ENCODE data around the gene ACVR1. TPM values are rescaled to one million over a fixed set of nuclear protein-coding genes. Genes with fewer than 3 reads are reported as not detected.

Gene ACVR1
- total and polyA plus RNA-seq, 2 donors (not counting 1 experiment from before 2014, with no cell fraction given): 42.9 to 72.1 TPM

DNA sequence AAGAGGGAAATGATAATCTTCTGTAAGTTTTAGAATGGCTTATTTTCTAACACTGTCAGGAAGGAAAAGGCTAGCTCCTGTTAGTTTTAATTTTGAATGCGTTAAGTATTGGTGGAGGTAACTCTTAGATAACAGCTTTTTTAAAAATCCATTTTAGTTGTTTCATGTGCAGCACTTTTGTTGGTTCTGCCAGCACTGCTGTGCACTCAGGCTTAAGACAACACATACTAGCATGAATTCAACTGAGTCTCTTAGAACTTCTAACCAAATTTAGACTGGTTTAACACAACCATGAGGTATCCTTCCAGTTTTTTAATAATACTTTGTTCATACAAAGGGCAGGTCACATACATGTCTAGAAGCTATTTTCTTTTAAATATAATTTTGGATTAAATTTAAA, 42.4 kb downstream of the ACVR1 start:
- no peaks in the 10 kb centered on the region for H3K27me3 ChIP-seq (ENCODE audit: control insufficient read depth, insufficient read depth, low read length)
- no peak overlapping the region for H3K4me3 ChIP-seq (replicated peaks in 1 of 4; ENCODE audit: control extremely low read depth in 1 of 4, insufficient read depth in 1 of 4, low read depth in 3 of 4, low read length in 4 of 4)
- H2AFZ ChIP-seq (ENCODE audit: low read length): no peak overlapping the region
- H3K79me2 ChIP-seq (ENCODE audit: control insufficient read depth, insufficient read depth, low read length): peaks cover 34% of the 10 kb centered on the region
- no peak overlapping the region for H3K4me2 ChIP-seq (ENCODE audit: extremely low read depth, insufficient read depth, low read length)
- H4K20me1 ChIP-seq (ENCODE audit: control insufficient read depth, extremely low read depth, insufficient read depth, low read length): no peaks in the 10 kb centered on the region
- peaks cover 13% of the 10 kb centered on the region for H3K4me1 ChIP-seq (ENCODE audit: control insufficient read depth, extremely low read depth, insufficient read depth, low read length)
- no peak overlapping the region for H3K9ac ChIP-seq (ENCODE audit: insufficient read depth, low read length)
- no peaks in the 10 kb centered on the region for H3K36me3 ChIP-seq (ENCODE audit: control insufficient read depth, insufficient read depth, low read length)
- DNase-seq (ENCODE audit: low read depth in 2 of 2): no peak
- no peak overlapping the region for H3K27ac ChIP-seq (ENCODE audit: insufficient read depth, low read length)
- TF ChIP-seq EZH2 (IDR thresholded peaks at IDR 0.05; ENCODE audit: low read length, missing control alignments): no peak
- TF ChIP-seq, protein P1, sequence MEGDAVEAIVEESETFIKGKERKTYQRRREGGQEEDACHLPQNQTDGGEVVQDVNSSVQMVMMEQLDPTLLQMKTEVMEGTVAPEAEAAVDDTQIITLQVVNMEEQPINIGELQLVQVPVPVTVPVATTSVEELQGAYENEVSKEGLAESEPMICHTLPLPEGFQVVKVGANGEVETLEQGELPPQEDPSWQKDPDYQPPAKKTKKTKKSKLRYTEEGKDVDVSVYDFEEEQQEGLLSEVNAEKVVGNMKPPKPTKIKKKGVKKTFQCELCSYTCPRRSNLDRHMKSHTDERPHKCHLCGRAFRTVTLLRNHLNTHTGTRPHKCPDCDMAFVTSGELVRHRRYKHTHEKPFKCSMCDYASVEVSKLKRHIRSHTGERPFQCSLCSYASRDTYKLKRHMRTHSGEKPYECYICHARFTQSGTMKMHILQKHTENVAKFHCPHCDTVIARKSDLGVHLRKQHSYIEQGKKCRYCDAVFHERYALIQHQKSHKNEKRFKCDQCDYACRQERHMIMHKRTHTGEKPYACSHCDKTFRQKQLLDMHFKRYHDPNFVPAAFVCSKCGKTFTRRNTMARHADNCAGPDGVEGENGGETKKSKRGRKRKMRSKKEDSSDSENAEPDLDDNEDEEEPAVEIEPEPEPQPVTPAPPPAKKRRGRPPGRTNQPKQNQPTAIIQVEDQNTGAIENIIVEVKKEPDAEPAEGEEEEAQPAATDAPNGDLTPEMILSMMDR (conservative IDR thresholded peaks at IDR 0.05 in 1 of 2, IDR thresholded peaks at IDR 0.05 in 1 of 2; ENCODE audit: low read depth in 1 of 2, low read length in 2 of 2): no peak
- no peaks in the 10 kb centered on the region for H3K9me3 ChIP-seq (ENCODE audit: control insufficient read depth, insufficient read depth, low read depth, low read length)

DNA sequence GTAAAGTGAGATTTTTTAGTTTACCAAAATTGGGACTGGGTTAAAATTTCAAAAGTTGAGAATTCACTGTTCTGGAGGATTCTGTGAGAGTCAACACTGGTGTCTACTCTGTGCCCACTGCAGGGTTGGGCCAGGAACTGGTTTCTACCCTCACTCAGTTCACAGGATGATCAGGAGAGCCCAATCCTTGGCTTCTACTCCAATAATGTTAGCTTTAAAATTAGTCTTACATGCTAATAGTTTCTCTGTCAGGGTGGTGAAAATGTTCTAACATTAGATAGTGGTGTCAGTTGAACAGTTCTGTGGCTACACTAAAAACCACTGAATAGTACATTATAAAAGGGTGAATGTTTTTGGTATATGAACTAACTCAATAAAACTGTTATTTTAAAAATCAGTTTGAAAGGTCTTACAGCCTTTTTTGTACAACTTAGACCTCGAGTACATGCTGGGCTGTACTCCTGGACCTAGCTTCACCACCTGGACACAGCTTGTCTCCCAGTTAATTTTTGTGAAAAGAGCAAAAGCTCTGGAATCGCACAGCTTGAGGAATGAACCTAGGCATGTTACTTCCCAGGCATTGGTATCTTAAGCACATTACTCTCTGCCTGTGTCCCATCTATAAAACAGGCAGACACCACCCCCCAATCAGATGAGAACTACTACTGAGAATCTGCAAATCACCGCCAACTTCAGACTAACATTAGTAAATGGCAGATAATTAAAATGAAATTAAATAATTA, 44.4 kb downstream of the ACVR1 start:
- Histone ChIP-seq H4K20me1 (ENCODE audit: control insufficient read depth, extremely low read depth, insufficient read depth, low read length) (no peaks in the 10 kb centered on the region), H3K4me2 (ENCODE audit: extremely low read depth, insufficient read depth, low read length) (peak overlapping the region; percentile 4), H3K27me3 (ENCODE audit: control insufficient read depth, insufficient read depth, low read length) (no peaks in the 10 kb centered on the region), H3K4me3 (replicated peaks in 1 of 4; ENCODE audit: control extremely low read depth in 1 of 4, insufficient read depth in 1 of 4, low read depth in 3 of 4, low read length in 4 of 4) (no peak overlapping the region), H3K9me3 (ENCODE audit: control insufficient read depth, insufficient read depth, low read depth, low read length) (no peaks in the 10 kb centered on the region), H2AFZ (ENCODE audit: low read length) (no peak overlapping the region), H3K79me2 (ENCODE audit: control insufficient read depth, insufficient read depth, low read length) (peaks cover 33% of the 10 kb centered on the region), H3K4me1 (ENCODE audit: control insufficient read depth, extremely low read depth, insufficient read depth, low read length) (peaks cover 10% of the 10 kb centered on the region), H3K27ac (ENCODE audit: insufficient read depth, low read length) (peak overlapping the region; percentile 77), H3K9ac (ENCODE audit: insufficient read depth, low read length) (no peak overlapping the region), H3K36me3 (ENCODE audit: control insufficient read depth, insufficient read depth, low read length) (no peaks in the 10 kb centered on the region)
- peak in 1 of 2 donors; percentile 63 for DNase-seq (ENCODE audit: low read depth in 2 of 2)
- TF ChIP-seq, protein P1 (conservative IDR thresholded peaks at IDR 0.05 in 1 of 2, IDR thresholded peaks at IDR 0.05 in 1 of 2; ENCODE audit: low read depth in 1 of 2, low read length in 2 of 2): no peak
- TF ChIP-seq EZH2 (IDR thresholded peaks at IDR 0.05; ENCODE audit: low read length, missing control alignments): no peak

GRCh38 chr2:157830696-157831570, 45.2 kb downstream of the ACVR1 start:
- Histone ChIP-seq H4K20me1 (ENCODE audit: control insufficient read depth, extremely low read depth, insufficient read depth, low read length) (no peaks in the 10 kb centered on the region), H3K4me3 (replicated peaks in 1 of 4; ENCODE audit: control extremely low read depth in 1 of 4, insufficient read depth in 1 of 4, low read depth in 3 of 4, low read length in 4 of 4) (no peak overlapping the region), H3K4me1 (ENCODE audit: control insufficient read depth, extremely low read depth, insufficient read depth, low read length) (peaks cover 10% of the 10 kb centered on the region), H3K9ac (ENCODE audit: insufficient read depth, low read length) (no peak overlapping the region), H3K27me3 (ENCODE audit: control insufficient read depth, insufficient read depth, low read length) (no peaks in the 10 kb centered on the region), H3K4me2 (ENCODE audit: extremely low read depth, insufficient read depth, low read length) (peak overlapping the region; percentile 68), H3K36me3 (ENCODE audit: control insufficient read depth, insufficient read depth, low read length) (no peaks in the 10 kb centered on the region), H3K9me3 (ENCODE audit: control insufficient read depth, insufficient read depth, low read depth, low read length) (no peaks in the 10 kb centered on the region), H2AFZ (ENCODE audit: low read length) (no peak overlapping the region), H3K79me2 (ENCODE audit: control insufficient read depth, insufficient read depth, low read length) (peaks cover 26% of the 10 kb centered on the region), H3K27ac (ENCODE audit: insufficient read depth, low read length) (peak overlapping the region; percentile 88)
- DNase-seq (ENCODE audit: low read depth in 2 of 2): peak; percentile 96
- TF ChIP-seq, protein P1 (conservative IDR thresholded peaks at IDR 0.05 in 1 of 2, IDR thresholded peaks at IDR 0.05 in 1 of 2; ENCODE audit: low read depth in 1 of 2, low read length in 2 of 2): no peak
- no peak for TF ChIP-seq EZH2 (IDR thresholded peaks at IDR 0.05; ENCODE audit: low read length, missing control alignments)
